Osteocyte (in vitro differentiated cells): ENCODE data around the gene R3HDM2. TPM values are rescaled to one million over a fixed set of nuclear protein-coding genes. Genes with fewer than 3 reads are reported as not detected.
A peak's percentile ranks its signal among the peaks of the same experiment; 100 is the strongest.

Experiments
- DNase-seq: peaks from one replicate; pipeline ENCODE4 v3.0.0; 2021; ENCODE audit warnings: mixed read lengths; ENCODE audit not compliant: unreplicated experiment; ENCODE audit errors: extremely low spot score
- H3K27ac Mint-ChIP-seq: one replicate; pipeline ENCODE4 v1.8.0; 2021; ENCODE audit warnings: mild to moderate bottlenecking, mixed read lengths; ENCODE audit not compliant: unreplicated experiment
- H3K27me3 Mint-ChIP-seq: one replicate; pipeline ENCODE4 v1.8.0; 2021; ENCODE audit warnings: mixed read lengths; ENCODE audit not compliant: unreplicated experiment
- H3K36me3 Mint-ChIP-seq: one replicate; pipeline ENCODE4 v1.8.0; 2021; ENCODE audit warnings: mixed read lengths; ENCODE audit not compliant: unreplicated experiment
- H3K4me1 Mint-ChIP-seq: one replicate; pipeline ENCODE4 v1.8.0; 2021; ENCODE audit warnings: mixed read lengths; ENCODE audit not compliant: unreplicated experiment
- H3K4me3 Mint-ChIP-seq: one replicate; pipeline ENCODE4 v1.8.0; 2021; ENCODE audit warnings: mild to moderate bottlenecking, moderate library complexity, mixed read lengths; ENCODE audit not compliant: unreplicated experiment
- H3K9me3 Mint-ChIP-seq: one replicate; pipeline ENCODE4 v1.8.0; 2021; ENCODE audit warnings: mixed read lengths; ENCODE audit not compliant: unreplicated experiment
- total RNA-seq: library from RNA; stranded (reverse); gene quantifications from 2 replicates; pipeline ENCODE4 v1.2.1, GENCODE V29; 2021
- TF ChIP-seq, protein P1 (sequence below): fragments of 200-600 bp; sonication (generic); IDR thresholded peaks from 2 replicates; pipeline ENCODE4 v1.5.0; 2021; ENCODE audit warnings: antibody characterized with exemption, mild to moderate bottlenecking, moderate library complexity

The R3HDM2 gene
- total RNA-seq, 1 donor from 2014 or later = 65.0 TPM

DNA sequence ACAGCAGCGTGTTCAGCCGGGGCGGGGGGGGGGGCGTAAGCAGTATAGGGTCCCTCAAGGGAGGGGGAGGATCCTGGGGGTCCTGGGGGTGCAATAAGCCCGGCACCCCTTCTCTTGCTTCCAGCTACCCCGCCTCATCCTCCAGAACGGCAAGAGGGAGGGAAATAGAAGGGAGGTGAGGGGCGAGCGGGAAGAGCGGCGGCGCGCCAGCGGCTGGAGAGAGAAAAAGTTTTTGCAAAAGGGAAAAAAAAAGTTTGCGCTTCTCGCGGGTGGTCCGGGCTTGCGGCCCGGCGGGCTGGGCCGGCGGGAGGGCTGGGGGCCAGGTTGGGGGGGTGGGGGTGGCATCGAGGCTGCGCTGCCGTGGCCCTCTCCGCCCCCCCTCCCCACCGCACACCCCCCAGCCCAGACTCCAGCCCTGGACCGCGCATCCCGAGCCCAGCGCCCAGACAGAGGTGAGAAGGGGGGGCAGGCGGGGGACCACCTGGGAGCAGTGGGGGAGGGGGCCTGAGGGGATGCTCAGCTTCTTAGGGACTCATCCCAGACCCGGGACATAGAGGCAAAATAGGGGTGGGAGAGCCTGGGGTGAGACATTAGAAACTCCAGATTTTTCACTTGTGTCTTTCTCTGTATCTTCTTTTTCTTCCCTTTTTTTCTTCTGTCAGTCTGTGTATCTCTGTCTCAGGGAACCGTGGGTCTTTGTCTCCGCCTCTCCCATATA lies 29.1 kb upstream of the R3HDM2 start, which contains the start of gene GLI1:
GLI1 (plus strand) TSS at position 36 of the 718 bp plus-strand sequence. CDS start 3,907 bp downstream, outside the sequence.
- Mint-ChIP-seq H3K27ac (peak within 1 kb of the TSS; percentile 97), H3K4me1 (peaks cover 41% of the 10 kb centered on the region), H3K4me3 (peak within 1 kb of the TSS; percentile 93), H3K9me3 (no peaks in the 10 kb centered on the region), H3K27me3 (no peaks in the 10 kb centered on the region), H3K36me3 (no peaks in the 10 kb centered on the region)
- DNase-seq = no peak
- TF ChIP-seq, protein P1, sequence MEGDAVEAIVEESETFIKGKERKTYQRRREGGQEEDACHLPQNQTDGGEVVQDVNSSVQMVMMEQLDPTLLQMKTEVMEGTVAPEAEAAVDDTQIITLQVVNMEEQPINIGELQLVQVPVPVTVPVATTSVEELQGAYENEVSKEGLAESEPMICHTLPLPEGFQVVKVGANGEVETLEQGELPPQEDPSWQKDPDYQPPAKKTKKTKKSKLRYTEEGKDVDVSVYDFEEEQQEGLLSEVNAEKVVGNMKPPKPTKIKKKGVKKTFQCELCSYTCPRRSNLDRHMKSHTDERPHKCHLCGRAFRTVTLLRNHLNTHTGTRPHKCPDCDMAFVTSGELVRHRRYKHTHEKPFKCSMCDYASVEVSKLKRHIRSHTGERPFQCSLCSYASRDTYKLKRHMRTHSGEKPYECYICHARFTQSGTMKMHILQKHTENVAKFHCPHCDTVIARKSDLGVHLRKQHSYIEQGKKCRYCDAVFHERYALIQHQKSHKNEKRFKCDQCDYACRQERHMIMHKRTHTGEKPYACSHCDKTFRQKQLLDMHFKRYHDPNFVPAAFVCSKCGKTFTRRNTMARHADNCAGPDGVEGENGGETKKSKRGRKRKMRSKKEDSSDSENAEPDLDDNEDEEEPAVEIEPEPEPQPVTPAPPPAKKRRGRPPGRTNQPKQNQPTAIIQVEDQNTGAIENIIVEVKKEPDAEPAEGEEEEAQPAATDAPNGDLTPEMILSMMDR = no peak

DNA sequence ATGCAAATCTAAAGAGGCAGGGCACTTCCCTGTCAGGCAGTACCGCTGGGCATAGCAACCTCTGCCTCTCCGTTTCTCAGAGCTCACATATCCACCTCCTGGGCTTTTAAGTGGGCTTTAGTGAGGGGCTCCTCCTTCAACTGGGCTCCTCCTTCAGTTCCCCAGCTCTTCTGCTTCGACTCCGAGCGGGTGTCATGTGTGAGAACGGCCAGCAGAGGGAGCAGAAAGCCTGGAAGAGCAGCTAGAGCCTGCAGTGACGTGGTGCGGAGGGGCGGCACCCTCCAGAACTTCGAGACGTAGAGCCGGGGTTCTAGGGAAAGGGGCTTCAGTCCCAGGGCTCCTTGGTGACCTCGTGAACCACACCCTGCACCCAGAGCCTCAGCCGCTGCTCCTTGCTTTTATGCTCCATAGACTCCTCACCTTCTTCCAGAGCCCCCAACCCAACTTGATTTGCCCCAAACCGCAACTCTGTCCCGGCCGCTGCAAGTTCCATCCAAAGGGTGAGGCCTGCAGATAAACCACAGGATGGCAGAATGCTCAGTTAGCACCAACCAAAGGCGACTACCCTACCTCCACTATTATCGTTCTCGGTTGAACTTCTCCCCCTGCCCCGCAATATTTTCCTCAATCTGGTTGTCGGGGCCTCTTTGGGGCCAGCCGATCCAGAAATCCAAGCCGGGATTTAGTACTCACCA lies 28.4 kb upstream of the R3HDM2 start:
- TF ChIP-seq, protein P1 = peak; percentile 91

DNA sequence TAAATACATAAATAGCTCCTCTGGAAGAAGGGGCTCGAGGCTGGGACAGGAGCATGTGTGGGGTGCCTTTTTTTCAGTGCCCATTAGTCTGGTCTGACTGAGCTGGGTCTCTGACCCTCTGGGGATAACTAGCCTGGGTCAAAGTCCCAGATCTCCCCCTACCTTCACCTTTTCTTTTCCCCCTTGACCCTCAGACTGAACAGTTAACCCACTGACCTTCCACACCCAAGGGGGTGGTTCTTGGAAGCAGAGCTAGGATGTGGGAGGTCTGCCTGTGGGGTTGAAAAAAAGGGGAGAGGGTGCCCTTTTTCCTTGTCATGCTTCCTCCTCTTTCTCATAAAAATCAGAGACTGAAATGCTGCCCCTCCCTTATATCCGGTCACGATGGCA lies 27.8 kb upstream of the R3HDM2 start:
- no peaks in the 10 kb centered on the region for H3K36me3 Mint-ChIP-seq
- TF ChIP-seq, protein P1 = no peak
- DNase-seq = no peak
- H3K4me3 Mint-ChIP-seq = peak overlapping the region; percentile 93
- H3K27me3 Mint-ChIP-seq = no peaks in the 10 kb centered on the region
- H3K4me1 Mint-ChIP-seq = peaks cover 47% of the 10 kb centered on the region
- peak overlapping the region; percentile 97 for H3K27ac Mint-ChIP-seq
- H3K9me3 Mint-ChIP-seq = no peaks in the 10 kb centered on the region

More for the DNA sequence above, 28.4 kb upstream of the R3HDM2 start:
- Mint-ChIP-seq H3K4me3 (peak overlapping the region; percentile 93), H3K27ac (peak overlapping the region; percentile 97), H3K4me1 (peaks cover 47% of the 10 kb centered on the region), H3K9me3 (no peaks in the 10 kb centered on the region), H3K27me3 (no peaks in the 10 kb centered on the region), H3K36me3 (no peaks in the 10 kb centered on the region)
- DNase-seq = peak; percentile 97

DNA sequence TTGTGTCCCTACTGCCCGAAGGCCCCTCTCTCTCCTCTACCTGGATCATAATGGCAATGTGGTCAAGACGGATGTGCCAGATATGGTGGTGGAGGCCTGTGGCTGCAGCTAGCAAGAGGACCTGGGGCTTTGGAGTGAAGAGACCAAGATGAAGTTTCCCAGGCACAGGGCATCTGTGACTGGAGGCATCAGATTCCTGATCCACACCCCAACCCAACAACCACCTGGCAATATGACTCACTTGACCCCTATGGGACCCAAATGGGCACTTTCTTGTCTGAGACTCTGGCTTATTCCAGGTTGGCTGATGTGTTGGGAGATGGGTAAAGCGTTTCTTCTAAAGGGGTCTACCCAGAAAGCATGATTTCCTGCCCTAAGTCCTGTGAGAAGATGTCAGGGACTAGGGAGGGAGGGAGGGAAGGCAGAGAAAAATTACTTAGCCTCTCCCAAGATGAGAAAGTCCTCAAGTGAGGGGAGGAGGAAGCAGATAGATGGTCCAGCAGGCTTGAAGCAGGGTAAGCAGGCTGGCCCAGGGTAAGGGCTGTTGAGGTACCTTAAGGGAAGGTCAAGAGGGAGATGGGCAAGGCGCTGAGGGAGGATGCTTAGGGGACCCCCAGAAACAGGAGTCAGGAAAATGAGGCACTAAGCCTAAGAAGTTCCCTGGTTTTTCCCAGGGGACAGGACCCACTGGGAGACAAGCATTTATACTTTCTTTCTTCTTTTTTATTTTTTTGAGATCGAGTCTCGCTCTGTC lies 26.1 kb upstream of the R3HDM2 start:
- Mint-ChIP-seq H3K27me3 (no peaks in the 10 kb centered on the region), H3K4me3 (no peak overlapping the region), H3K9me3 (no peaks in the 10 kb centered on the region), H3K4me1 (peaks cover 50% of the 10 kb centered on the region), H3K36me3 (no peaks in the 10 kb centered on the region), H3K27ac (peak overlapping the region; percentile 97)
- no peak for DNase-seq
- TF ChIP-seq, protein P1 = no peak
